Suppressor macrophage (primary cell): ENCODE results near the gene HLCS.
A peak's percentile ranks its signal among the peaks of the same experiment; 100 is the strongest.

Experiments
- DNase-seq, 4 experiments: peaks; one replicate each; pipeline ENCODE4 v3.0.0-alpha.2; 2020 to 2022

Gene HLCS

DNA sequence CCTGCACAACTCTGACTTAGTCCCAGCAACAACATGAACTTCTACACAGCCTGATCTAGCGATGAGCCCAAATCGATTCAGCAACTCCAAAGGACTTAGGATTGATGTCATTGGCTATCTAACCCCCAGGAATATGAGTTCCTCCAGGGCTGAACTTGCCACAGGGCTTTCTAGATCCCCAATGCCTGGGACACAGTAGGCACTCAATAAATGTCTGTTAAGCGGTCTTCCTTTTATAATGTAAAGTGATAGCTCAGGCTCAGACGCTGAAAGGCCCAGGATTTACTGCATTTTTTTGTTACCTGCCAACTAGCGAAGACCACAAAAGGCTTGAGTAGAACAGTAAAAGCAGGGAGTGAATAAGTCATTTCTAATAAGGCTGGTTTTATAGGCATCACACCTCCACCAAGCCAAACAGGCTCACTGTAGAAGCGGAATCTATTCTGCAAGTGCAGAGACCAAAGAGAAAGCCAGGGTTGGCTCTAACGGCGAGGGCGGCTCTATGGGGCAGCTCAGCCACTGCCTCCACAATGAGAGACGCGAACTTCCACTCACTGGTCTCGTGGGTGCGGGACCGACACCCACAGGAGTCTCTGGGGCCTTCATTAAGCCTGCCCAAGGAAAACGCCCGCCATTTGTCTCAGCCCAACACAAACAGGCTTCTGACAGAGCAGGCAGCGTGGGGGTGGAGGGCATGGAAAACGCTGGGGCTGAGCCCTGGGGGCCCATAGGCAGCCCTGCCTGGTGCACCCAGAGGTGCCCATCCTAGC, 52.0 kb downstream of the HLCS start:
- DNase-seq = no peak

DNA sequence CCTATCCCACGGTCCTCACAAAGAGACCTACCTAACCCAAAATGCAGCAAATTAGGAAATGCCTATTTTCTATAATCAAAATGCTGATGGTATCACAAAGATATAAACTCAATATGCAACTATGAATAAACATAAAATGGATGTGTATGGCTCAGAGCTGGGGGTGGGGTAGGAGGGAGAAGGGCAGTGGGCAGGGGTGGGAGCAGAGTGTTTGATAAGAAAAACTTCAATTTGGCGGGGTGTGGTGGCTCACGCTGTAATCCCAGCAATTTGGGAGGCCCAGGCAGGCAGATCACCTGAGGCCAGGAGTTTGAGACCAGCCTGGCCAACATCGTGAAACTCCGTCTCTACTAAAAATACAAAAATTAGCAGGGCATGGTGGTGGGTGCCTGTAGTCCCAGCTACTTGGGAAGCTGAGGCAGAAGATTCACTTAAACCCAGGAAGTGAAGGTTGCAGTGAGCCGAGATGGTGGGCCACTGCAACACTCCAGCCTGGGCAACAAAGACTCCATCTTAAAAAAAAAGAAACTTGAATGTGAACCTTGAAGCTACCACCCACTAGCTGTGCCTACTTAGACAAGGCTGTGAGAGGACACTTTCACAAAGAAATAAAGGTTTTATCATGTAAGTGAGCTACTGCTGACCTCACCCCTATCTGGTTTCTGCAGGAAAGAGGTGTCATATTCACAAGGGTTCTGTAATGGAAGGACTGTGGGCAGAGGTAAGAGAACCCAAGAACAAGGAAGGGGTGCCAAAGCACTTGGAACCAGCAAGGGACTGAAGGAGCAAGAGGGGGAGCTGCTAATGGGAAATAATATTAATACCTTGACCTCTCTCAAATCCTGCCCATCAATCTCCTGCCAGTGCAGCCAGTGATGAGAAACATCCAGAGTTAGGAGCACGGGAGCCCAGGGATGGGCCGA, 53.0 kb downstream of the HLCS start:
- no peak for DNase-seq

DNA sequence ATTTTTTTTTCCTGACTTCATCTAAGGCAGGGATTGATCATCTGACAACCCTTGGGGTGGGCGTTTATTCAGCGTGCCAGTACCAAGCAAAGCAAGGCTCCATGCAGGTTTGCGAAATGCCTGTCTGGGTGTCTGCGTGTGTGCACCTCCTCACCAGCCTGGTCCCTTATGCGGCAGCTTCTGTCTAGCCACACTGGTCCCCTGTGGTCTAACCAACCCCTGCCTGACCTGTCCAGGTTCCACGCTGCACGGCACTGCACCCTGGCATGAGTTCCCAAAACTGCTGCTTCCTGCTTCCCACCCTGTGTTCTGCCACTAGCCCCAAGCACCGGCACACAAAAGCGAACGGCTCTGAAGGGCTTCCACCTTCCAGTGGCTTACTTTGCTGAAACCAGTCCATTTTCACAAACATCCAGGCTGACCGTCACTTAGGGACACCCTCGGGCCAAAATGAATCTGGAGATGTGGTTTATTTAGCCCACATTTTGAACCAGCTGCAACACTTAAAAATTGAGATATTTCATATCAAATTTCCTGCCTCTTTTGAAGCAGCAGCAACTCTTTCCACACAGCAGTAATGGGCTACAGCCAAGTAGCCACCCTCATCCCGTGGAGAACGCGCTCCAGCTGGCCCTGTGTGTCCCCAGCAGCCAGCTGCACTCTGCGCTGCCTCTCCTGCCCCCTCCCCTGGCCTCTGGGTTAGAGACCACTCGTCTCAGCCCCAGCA, 55.7 kb downstream of the HLCS start:
- no peak for DNase-seq

DNA sequence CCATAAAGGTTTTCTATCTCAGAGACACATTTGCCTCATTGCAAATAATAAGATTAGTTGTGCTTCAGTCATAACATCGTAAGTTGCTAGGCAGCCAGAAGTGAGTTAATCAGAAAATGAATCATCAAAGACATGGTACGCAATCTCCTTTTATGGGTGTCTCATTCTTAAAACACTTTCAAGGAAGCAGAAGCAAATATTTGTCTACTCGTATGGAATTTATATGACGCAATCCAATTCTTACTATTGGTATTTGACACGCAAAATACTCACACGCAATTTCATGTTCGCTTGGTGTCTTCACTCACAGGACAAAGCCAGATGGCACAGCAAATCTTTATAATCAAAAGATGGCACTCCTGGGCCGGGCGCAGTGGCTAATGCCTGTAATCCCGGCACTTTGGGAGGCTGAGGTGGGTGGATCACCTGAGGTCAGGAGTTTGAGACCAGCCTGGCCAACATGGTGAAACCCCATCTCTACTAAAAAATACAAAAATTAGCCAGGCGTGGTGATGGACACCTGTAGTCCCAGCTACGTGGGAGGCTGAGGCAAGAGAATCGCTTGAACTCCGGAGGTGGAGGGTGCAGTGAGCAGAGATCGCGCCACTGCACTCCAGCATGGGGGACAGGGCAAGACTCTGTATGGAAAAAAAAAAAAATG, 56.4 kb downstream of the HLCS start:
- DNase-seq = peak; percentile 40 to 91 (median 66)

DNA sequence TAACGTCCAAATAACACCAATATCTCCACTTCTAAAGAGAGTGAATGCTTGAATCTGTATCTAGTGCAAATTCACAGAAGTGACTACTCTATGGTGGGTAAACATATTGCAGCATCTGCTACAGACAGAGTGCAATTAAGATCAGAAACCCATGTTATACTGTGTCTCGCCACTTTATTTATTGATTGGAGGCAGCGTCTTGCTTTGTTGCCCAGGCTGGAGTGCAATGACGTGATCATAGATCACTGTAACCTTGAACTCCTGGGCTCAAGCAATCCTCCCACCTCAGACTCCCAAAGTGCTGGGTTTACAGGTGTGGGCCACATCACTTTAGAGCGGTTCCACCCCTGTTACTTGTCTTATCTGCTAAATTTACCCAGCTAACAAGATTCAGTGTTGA, 57.0 kb downstream of the HLCS start:
- DNase-seq = no peak

DNA sequence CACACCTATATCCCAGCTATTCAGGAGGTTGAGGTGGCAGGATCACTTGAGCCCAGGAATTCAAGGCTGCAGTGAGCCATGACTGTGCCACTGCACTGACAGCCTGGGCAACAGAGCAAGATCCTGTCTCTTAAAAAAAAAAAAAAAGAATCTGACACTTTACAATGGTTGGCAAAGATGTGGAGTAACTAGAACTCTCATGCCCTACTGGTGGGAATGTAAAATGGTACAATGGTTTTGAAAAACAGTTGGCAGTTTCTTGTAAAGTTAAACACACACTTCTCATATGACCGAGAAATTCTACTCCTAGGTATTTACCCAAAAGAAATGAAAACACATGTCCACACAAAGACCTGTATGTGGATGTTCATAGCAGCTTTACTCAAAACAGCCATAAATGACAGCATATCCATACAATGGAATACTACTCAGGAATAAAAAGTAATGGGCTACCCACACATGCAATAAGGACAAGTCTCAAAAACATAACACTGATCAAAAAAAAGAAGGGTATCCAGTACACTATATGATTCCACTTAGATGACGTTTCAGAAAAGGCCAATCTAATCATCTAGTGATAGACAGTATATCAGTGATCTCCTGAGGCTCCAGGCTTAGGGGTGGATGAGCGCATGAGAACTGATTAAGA, 58.1 kb downstream of the HLCS start:
- no peak for DNase-seq

DNA sequence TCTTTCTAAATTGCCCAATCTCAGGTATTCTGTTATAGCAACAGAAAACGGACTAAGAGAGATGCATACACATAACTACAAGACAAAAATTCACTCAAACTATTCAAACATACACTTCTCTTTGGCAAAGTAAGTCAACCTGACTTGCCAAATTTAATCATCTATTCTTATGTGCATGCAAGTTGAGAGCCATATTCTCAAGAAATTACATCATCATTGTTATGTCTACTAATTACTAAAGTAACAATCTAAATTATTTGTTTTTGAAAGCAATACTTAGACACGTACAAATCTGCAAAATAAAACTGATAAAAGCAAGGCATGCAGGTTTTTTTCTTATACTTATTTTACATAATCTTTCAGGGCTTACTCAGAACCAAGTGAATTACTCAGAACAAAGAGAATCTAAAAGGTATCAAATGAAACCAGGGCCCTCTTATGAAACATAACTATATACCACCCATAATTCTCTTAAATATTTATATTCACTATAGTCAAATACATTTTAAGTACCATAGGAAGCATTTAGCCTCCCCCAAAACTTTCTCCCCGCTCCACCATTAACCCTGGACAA, 62.3 kb downstream of the HLCS start:
- DNase-seq = no peak

DNA sequence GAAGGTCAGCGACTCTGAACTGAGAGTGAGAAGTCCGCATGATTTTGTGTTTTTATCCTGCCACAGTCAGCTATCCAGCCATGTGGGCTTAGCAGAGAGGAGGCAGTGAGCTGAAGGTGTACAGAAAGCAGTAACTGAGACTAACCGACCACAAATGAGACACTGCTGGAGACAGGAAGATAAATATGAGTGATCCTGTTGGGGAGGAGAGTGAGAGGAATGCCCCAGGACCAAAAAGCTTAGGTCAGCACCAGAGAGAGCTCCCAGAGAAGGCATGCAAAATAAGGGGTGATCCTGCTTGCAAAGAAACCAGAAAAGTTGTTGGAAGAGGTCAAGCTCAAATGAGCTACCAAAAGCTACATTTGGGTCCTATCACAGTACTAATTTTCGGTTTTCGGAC, 63.7 kb downstream of the HLCS start:
- DNase-seq = no peak

DNA sequence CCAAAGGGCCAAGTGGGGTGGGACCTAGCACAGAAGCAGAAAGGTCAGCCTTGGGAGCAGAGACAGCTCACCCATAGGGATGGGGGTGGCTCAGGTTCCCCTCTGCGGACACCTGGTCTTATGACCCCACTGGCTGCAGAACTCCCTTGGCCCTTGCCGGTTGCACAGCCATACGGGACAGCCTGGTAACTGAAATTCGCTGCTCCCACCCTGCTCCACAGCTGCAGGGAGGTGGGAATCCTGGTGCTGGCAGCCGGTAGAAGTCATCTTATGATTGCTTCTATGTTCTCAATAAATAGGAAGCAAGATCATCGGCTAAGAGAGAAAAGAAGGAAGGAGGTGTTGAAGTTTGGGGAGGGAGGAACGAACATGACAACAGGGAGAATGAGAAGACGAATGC, 64.1 kb downstream of the HLCS start:
- DNase-seq = no peak

DNA sequence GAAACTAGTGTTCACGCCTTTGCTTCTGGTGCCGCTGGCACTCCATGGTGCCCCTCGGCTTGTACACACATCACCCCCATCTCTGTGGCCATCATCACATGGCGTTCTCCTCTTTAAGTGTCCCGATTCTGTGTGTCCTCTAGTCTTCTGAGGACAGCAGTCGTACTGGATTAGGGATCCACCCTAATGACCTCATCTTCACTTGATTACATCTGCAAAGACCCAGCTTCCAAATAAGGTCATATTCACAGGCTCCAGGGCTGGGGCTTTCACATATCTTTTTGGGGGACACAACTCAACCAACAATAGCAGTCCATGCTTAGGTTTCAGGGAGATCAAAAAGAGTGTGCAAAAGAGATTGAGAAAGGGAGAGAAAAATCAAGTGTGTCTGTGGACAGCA, 64.9 kb downstream of the HLCS start:
- DNase-seq = no peak

DNA sequence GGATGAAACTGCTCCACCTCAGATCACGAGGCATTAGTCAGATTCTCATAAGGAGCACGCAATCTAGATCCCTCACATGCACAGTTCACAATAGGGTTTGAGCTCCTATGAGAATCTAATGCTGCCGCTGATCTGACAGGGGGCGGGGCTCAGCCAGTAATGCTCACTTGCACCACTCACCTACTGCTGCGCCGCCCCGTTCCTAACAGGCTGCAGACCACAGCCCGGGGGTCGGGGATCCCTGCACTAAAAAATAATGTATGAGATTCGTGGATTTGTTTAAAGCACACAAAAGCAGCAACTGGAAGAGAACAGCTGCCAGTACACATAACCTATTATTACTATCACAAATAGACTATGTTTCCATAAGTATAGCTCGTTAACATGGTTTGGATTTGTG, 72.9 kb downstream of the HLCS start:
- DNase-seq = no peak

DNA sequence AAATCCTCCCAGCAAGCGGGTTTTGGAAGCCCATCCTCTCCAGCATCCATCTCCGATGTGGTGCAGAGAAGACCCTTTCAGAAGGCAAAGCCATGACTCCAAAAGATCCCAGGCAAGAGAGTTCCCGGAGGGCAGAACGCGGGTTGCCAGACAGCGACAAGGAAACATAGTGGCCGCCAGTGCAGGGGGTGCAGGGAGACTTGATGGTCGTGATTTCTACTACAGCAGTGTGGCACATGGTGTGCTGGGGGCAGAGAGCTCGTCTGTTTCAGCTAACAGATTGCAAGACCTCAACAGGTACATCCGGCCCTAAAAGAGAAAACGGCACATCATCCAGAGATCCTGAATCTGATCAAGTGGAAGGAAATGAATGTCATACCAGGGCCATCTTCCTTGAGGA, 74.3 kb downstream of the HLCS start:
- no peak for DNase-seq

DNA sequence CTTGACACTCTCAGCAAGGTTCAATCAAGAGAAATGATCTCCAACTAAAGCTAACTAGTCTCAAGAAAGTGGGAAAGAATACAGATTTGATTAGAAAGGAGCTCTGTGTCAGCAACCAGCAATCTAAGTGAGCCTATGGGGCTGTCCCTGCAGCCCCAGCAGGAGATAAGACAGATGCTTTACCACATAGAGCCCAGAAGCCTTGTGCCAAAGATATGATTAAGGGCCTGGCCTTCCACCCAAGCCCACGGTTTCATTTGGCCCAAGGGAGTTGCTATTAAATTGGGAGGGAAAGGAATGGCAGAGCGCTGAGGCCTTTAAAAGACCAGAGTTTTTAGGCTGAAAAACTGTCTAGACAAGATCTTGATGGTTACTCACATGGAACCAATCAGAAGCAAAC, 74.8 kb downstream of the HLCS start:
- no peak for DNase-seq

DNA sequence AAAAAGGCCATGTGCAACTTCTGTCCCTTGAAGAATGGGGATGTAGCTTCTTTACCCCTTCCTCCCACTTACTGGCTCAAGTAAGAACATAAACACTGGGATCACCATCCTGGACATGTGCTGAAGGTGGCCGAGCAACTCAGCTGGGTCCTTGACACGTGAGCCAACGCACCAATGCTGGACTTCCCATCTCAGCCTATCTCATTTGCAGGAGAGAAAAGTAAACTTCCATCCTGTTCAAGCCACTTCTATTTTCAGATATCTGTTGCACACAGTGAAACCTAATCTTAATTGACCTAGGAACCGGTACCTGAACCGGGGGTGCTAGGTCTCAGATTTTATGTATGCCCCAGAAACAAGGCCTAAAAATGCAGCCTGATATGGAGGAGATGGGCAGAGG, 75.3 kb downstream of the HLCS start:
- DNase-seq = no peak

DNA sequence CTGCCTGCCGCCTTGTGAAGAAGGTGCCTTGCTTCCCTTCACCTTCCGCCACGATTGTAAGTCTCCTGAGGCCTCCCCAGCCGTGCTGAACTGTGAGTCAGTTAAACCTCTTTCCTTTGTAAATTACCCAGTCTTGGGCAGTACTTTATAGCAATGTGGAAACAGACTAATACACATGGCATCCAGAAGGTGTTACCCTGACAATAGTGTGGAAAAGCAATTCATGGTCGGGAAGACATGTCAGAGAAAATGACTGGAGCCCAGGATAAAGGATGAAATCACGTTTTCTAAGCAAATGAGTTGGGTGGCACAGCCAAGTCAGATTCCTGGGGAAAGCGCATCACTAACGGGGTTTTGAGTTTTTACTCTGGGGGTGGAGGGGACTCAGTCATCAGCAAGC, 76.4 kb downstream of the HLCS start:
- DNase-seq = no peak

DNA sequence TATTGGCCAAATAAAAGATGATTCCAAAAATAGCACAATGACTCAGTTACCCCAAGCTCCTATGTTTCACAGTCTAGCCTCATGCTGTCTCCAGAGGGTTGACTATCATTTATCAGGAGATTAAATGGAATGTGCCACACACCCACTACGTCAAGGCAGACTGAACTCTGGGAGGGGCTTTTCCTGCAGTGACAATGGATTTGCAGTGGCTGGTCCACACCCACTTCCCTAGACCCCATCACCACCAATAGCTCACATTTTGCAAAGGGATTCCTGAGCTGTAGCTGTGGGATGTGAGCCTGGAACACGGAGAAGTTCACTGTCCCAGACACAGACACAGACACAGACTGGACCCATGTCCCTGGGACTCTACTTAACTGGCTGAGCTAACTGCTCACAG, 77.1 kb downstream of the HLCS start:
- DNase-seq = no peak

DNA sequence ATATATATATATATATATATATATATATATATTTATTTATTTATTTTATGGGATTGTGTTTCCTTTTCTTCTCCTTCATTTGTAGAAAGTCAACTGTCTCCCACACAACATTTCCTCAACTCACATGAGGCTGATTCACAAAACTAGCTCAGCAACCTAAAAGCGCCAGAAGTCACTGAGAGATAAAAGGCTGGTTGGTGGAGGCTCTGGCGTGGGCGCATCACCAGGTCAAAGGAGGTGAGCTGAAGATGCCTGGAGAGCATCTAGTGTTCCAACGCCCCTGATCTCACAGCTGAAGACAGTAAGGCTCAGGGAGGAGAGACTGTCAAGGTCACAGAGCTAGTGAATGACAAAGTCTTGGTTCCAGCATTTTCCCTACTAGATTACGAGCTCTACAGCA, 78.0 kb downstream of the HLCS start:
- DNase-seq = peak in 2 of 4 experiments; percentile 22 to 40

DNA sequence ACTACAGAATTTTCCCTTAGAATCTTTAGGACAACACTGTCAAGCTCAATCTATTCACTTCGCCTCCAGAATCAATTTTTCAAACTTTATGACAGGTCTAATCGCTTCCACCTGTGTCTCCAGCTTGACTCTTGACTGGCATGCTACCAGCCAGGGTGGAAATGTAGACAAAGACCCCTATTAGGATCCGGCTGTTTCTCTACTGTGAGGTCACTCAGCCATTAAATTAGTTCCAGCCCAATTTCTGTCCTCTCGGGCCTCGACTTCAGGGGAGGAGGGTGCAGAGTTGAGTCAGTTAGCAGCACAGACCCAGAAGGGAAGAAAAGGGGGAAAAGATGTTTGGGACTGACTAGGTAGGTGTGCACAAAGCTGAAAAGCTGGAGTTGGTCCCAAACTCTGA, 78.5 kb downstream of the HLCS start:
- no peak for DNase-seq

DNA sequence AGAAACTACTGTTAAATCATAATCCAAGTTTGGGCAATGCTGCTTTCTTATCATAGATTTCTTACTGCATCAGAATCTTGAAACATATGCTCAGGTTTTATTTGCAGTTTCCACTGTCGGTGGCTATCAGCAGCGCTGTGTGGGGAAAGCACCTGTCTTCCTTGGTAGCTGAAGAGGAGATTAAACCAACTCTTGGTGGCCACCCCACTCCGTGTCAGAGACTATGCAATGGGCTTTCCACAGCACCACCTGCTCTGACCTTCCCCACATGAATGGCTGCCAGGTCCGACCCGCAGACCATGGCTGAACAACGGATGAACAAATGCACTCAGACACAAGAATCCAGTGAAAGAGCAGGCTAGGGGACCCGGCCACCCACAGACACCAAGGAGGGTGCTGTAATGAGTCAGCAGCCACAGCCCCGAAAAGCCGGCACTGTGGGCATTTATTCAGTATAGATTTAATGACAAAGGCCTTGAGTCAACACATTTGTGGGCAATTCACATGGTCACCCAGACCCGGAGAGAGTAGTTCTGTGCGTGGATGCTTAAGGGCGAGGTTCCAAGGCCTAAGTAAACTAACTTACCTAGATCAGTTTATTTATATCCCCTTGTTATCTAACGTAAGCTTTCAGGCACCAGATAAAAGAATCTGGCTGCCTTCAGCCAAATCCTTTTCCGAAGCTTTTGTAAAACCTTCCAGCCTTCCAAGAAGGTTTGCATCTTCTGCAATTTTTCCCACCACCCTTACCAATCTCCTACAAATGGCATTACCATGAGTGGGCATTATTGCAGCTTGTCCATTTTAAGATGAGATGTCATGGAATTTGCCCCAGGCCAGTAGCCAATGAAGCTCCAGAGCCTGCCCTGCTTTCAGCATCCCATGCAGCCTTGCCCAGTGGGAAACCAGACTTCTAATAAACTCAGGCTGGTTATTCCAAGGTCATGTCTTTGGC, 82.7 kb downstream of the HLCS start:
- DNase-seq = no peak

DNA sequence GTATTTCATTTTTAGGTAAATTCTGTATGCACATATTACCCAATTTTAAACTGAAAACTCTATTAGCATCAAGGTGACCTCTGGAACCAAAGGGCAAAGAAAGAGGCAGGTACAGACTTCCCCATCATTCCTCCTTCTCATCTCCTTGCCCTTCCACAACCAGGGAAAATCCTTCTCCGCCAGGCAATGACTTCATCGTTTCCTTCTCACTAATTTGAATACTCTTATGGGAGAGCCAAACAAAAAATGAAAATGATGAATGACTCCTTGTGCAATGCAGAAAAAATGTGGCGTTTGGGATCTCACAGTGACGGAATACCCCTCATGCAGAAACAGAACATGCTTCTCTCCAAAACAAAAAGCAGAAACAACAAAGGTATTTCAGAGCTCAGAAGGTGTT, 83.7 kb downstream of the HLCS start:
- DNase-seq = no peak

DNA sequence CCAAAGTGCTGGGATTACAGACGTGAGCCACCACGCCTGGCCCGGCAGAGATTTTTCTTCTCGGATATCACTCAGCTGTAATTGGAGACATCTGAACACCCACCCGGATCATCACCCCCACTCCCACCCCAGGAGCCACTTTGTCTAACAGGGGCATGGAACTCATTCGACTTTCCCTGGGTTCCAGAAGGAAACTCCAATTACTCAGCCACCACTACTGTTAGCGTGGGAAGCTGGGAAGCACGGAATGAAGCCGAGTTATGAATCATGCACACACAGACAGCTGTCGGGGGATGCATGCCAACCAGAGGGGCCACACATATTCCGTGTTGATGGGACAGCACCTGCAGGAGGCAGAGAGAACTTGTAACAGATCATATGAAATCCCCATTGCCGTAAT, 85.2 kb downstream of the HLCS start:
- no peak for DNase-seq
